ENCODE data around the gene CTSE. TPM values are rescaled to one million over a fixed set of nuclear protein-coding genes. Genes with fewer than 3 reads are reported as not detected.

CTSE gene
- total RNA-seq, 2 experiments from 2014 or later: not detected

DNA sequence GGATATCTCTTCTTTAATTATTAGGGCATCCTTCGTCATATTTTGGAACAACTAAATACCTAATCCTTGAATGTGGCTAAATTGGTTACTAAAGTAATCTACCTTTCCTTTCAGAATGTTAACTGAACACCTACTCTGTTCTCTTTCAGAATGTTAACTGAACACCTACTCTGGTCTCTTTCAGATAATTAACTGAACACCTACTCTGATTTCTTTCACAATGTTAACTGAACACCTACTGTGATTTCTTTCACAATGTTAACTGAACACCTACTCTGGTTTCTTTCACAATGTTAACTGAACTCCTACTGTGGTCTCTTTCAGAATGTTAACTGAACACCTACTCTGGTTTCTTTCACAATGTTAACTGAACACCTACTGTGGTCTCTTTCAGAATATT, 42.4 kb downstream of the CTSE start:
- TF ChIP-seq CTCF (IDR thresholded peaks at IDR 0.05): no peak
- no peaks in the 10 kb centered on the region for H3K9me3 ChIP-seq (ENCODE audit: control insufficient read depth in 1 of 2, insufficient read depth in 1 of 2, low read length in 2 of 2)
- no peak overlapping the region for H3K4me3 Mint-ChIP-seq
- no peaks in the 10 kb centered on the region for H3K36me3 ChIP-seq (ENCODE audit: insufficient read depth, low read length)
- peaks cover 4% of the 10 kb centered on the region for H3K27me3 Mint-ChIP-seq
- no peaks in the 10 kb centered on the region for H3K36me3 Mint-ChIP-seq (ENCODE audit: low read depth)
- no peak for ATAC-seq (ENCODE audit: poor library complexity)
- no peaks in the 10 kb centered on the region for H3K9me3 Mint-ChIP-seq
- H3K4me1 Mint-ChIP-seq (ENCODE audit: low read depth): no peaks in the 10 kb centered on the region
- no peak for DNase-seq
- H3K27me3 ChIP-seq (ENCODE audit: control insufficient read depth in 1 of 2, insufficient read depth in 2 of 2, low read length in 2 of 2): no peaks in the 10 kb centered on the region
- H3K27ac ChIP-seq (ENCODE audit: low read depth in 1 of 2, low read length in 2 of 2): no peak overlapping the region
- no peaks in the 10 kb centered on the region for H3K4me1 ChIP-seq (ENCODE audit: insufficient read depth, low read length)
- H3K27ac Mint-ChIP-seq: no peak overlapping the region
- POLR2A ChIA-PET: no interaction called here
- CTCF ChIA-PET: interaction anchor here (1.3 kb wide), 1 partner anchor 190 kb away, joined by 3 read pairs; no protein-coding TSS in a partner anchor
- H3K4me3 ChIP-seq (ENCODE audit: low read length): no peak overlapping the region
- intact Hi-C loops (cut with DNase I, micrococcal nuclease): no loop called here

DNA sequence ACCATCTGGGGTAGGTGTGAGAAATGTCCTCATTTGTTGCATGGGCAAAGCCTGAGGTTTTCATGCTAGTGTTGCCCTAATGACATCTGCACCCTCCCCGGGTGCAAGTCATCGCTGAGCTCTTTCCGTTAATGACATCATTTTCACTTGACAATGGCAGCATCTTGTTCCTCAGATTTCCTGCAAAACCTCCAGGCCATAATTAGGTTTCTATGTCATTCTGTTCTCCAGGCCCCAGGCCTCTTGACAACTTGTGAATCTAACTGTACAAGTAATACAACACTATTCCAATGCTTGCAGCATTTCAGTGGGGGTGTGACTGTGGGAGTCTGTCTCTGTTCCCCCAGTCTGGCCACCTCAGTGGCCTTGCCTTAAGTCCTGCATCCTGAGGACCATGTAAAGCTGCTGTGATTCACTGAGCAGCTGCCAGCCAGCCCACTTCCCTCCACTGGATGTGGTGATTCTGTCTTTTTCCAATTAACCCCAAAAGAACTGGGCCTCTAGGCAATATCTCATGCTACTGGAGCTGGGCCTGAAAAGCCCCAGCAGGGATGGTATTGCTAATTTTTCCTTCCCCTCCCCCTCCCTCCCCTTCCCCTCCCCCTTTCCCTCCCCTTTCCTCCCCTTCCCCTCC, 43.3 kb downstream of the CTSE start:
- DNase-seq (no peak), ATAC-seq (ENCODE audit: poor library complexity) (no peak)
- Histone ChIP-seq H3K4me3 (ENCODE audit: low read length) (no peak overlapping the region), H3K36me3 (ENCODE audit: insufficient read depth, low read length) (no peaks in the 10 kb centered on the region), H3K4me1 (ENCODE audit: insufficient read depth, low read length) (no peaks in the 10 kb centered on the region), H3K27ac (ENCODE audit: low read depth in 1 of 2, low read length in 2 of 2) (no peak overlapping the region), H3K9me3 (ENCODE audit: control insufficient read depth in 1 of 2, insufficient read depth in 1 of 2, low read length in 2 of 2) (no peaks in the 10 kb centered on the region), H3K27me3 (ENCODE audit: control insufficient read depth in 1 of 2, insufficient read depth in 2 of 2, low read length in 2 of 2) (no peaks in the 10 kb centered on the region)
- no peaks in the 10 kb centered on the region for H3K9me3 Mint-ChIP-seq
- no peaks in the 10 kb centered on the region for H3K4me1 Mint-ChIP-seq (ENCODE audit: low read depth)
- ChIA-PET POLR2A (no interaction called here), CTCF (no interaction called here)
- H3K36me3 Mint-ChIP-seq (ENCODE audit: low read depth): no peaks in the 10 kb centered on the region
- H3K4me3 Mint-ChIP-seq: no peak overlapping the region
- intact Hi-C loops (cut with DNase I, micrococcal nuclease): no loop called here
- TF ChIP-seq CTCF (IDR thresholded peaks at IDR 0.05): no peak
- H3K27ac Mint-ChIP-seq: no peak overlapping the region
- H3K27me3 Mint-ChIP-seq: peaks cover 4% of the 10 kb centered on the region

DNA sequence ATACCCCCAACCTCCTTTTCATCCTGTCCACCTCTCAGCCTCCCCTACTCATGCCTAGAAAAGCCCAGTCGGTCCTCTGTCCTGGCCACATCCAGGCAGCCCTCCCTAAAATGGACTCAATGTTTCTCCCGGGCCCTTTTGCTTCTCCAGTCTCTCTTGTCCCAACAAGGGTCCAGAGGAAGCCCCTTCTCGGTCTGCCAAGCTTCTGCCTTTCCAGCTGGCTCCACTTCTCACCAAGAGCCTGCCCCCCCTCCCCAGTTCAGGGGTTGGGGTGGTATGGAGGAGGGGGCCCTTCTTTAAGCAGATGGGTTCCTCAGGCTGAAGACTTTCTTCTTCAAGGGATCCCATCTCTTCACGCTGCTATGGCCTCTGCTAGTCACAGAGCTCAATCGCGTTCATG, 44.4 kb downstream of the CTSE start:
- no peak for TF ChIP-seq CTCF (IDR thresholded peaks at IDR 0.05)
- peaks cover 4% of the 10 kb centered on the region for H3K27me3 Mint-ChIP-seq
- POLR2A ChIA-PET: no interaction called here
- H3K4me1 Mint-ChIP-seq (ENCODE audit: low read depth): no peaks in the 10 kb centered on the region
- no peak for ATAC-seq (ENCODE audit: poor library complexity)
- CTCF ChIA-PET: no interaction called here
- Histone ChIP-seq H3K27me3 (ENCODE audit: control insufficient read depth in 1 of 2, insufficient read depth in 2 of 2, low read length in 2 of 2) (no peaks in the 10 kb centered on the region), H3K36me3 (ENCODE audit: insufficient read depth, low read length) (no peaks in the 10 kb centered on the region), H3K4me3 (ENCODE audit: low read length) (no peak overlapping the region), H3K27ac (ENCODE audit: low read depth in 1 of 2, low read length in 2 of 2) (no peak overlapping the region), H3K4me1 (ENCODE audit: insufficient read depth, low read length) (no peaks in the 10 kb centered on the region), H3K9me3 (ENCODE audit: control insufficient read depth in 1 of 2, insufficient read depth in 1 of 2, low read length in 2 of 2) (no peaks in the 10 kb centered on the region)
- intact Hi-C loops (cut with DNase I, micrococcal nuclease): loop anchor here (5.0 to 10.0 kb wide), 4 partner anchors 128 to 452 kb away; no protein-coding TSS in a partner anchor
- no peak overlapping the region for H3K4me3 Mint-ChIP-seq
- DNase-seq: no peak
- H3K9me3 Mint-ChIP-seq: no peaks in the 10 kb centered on the region
- H3K27ac Mint-ChIP-seq: no peak overlapping the region
- no peaks in the 10 kb centered on the region for H3K36me3 Mint-ChIP-seq (ENCODE audit: low read depth)
